ENCODE measurements around the gene HNRNPF.

Gene HNRNPF

GRCh38 chr10:43374194-43374593 is 34.8 kb downstream of the HNRNPF start:
- no peak for DNase-seq

GRCh38 chr10:43373461-43373860 is 35.5 kb downstream of the HNRNPF start:
- no peak for DNase-seq

- no peak for DNase-seq
Measured at GRCh38 chr10:43372765-43373361, 36.1 kb downstream of the HNRNPF start.

- DNase-seq = no peak
Measured at GRCh38 chr10:43371418-43371817, 37.6 kb downstream of the HNRNPF start, which contains the start of gene FXYD4. TSS of gene FXYD4 (plus strand) at chr10:43371636. CDS start at chr10:43373747, 2,111 bp downstream.

DNA sequence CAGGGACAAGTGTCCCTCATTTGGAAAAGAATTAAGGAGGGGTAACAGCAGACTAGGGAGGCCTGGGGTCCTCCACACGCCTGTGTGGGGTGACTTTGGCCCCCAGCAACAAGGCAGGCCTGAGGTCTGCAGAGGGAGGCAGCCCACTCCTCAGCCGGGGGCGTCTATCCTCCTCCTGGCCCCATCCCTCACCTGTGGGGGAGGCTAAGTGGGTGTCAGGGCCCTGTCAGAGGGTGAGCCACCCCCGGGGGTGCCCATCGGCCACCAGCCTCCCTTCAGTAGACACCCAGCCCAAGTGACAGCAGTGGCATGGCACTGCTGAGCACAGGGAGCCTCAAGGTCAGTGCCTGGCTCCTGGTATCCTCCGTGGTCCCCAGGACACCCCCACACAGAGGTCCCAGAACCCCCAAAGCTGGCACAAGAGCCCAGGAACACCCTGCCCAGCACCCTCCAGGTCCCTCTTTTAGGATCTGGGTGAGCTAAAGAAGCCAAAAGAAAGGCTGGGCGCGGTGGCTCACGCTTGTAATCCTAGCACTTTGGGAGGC is 38.2 kb downstream of the HNRNPF start:
- no peak for DNase-seq

- DNase-seq = no peak
Measured at GRCh38 chr10:43369921-43370320, 39.1 kb downstream of the HNRNPF start.

DNA sequence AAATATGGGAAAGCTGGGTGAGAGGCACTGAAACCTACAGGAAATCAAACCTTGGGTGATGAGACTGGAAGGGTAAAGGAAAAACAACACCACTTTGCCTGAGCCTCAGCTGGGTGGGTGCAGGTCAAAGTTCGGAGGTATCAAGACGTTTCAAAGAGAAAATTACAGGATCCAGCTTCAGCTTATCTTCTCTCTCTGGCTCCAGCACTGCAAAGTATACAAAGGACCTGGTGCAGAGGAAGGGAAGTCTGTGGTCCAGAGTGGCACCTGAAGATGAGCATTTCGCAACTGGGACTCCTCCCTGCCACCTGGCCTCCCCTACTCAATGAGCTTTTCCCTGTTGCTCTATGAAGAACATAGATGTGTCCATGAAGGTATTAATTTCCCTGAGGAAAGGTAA is 44.0 kb downstream of the HNRNPF start:
- DNase-seq = no peak

- peak; percentile 96 for DNase-seq
Measured at GRCh38 chr10:43362191-43362839, 46.7 kb downstream of the HNRNPF start.

GRCh38 chr10:43361547-43362190 is 47.3 kb downstream of the HNRNPF start:
- DNase-seq = no peak

DNA sequence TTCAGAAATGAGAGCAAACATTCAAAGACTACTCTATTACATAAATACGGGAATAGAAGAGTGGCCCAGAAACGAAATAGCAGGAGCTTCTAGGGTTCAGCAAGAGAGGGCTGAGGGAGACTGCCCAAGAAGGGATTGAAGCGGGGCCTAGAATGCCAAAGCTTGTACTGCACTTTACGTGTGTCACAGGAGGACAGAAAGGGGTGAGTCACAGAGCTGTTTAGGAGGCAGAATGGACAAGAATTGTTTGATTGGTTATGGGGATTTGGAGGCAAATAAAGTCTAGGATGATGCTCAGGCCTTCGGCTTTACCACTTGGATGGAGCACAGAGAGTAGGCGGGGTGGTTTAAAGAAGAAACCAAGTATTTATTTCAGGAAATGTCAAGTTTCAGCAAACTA is 48.9 kb downstream of the HNRNPF start:
- DNase-seq = no peak

GRCh38 chr10:43355749-43356371 is 53.1 kb downstream of the HNRNPF start:
- no peak for DNase-seq

DNA sequence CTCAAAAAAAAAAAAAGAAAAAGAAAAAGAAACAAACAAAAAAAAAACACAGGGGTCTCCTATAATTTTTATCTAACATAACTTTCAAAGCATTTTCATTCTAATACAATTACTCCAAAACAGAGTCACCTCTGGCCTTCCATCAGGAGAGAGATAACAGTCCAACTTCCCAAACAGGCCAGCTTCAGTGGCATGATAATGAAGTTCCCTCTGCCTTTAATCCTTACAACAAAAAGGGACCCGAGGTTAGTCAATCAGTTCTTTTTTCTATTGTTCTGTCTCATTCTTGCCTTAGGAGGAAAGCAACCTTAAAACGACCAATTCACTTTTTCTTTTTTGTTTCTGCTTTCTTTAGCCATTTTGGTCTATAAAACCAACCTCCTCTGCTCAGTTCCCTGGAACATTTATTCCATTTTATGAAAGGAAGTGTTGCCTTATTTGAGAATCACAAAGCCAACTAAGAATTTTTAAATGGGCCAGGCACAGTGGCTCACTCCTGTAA is 54.1 kb downstream of the HNRNPF start:
- no peak for DNase-seq

DNA sequence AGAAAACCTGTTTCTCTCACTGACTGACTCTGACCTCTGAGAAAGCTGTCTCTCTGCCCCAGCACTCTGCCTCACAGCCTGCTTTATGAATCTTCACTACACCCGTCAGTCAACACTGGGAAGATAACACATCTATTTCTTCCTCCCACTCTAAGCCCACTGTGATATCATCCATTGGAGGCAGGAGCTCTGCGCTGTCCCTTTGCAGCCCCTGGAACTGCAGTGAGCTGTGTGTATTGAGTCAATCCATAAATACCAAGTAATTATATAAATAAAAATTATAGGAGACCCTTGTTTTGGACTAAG is 54.7 kb downstream of the HNRNPF start:
- no peak for DNase-seq

- no peak for DNase-seq
Measured at GRCh38 chr10:43353495-43354329, 55.3 kb downstream of the HNRNPF start.

DNA sequence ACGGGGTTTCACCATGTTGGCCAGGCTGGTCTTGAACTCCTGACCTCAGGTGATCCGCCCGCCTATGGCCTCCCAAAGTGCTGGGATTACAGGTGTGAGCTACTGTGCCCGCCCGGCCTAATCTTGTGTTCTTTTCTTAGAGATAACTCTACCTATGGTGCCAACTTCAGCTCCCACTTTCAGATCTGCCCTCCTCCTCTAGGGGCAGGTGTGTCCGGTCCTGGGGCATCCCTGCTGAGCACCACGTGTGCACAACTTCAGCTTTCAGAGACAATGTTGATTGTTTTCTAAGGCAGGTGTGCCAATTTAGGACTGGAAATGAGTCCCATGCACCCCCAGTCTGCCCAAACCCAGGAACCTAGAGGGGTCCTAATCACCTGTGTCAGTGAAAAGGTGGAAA is 56.0 kb downstream of the HNRNPF start:
- no peak for DNase-seq

- DNase-seq = no peak
Measured at GRCh38 chr10:43351301-43351700, 57.7 kb downstream of the HNRNPF start.

DNA sequence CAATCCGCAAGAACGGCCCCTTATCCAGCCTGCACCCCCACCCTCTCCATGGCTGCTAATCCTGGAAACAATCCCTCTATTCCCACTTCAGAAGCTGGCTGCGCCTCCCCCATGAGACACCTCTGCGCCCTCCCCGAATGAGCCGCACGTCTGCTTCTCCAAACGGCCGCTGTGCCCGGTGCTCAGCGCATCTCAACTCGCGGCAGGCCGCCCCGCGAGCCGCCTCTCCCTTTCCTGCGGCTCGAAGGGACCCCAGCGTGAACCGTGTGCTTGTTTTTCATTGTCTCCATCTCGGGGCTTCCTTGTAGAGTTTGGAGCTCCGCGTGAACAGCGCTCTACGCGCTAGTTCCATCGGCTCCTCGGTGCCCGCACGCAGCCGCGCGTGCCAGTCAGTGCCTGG is 58.3 kb downstream of the HNRNPF start:
- DNase-seq = no peak

- DNase-seq = no peak
Measured at GRCh38 chr10:43350156-43350555, 58.8 kb downstream of the HNRNPF start.

- DNase-seq = peak; percentile 84
Measured at GRCh38 chr10:43348511-43349312, 60.3 kb downstream of the HNRNPF start.

DNA sequence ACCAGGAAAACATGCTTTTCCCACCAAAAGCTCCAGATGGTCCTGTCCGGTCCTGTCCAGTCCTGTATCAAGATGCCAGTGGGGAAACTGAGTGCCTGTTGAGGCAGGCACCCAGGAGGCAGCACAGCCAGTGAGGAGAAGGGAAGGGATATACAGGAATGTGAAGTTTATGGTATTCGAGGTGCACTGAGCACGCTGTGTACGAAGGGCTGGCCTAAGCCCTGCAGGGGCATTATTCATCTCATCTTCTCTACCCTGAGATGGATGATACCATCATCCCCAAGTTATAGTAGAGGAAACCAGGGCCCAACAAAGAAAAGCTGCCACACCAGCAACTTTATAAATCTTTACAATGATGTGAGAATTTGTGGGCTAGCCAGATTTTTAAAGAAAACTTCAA is 61.0 kb downstream of the HNRNPF start:
- DNase-seq = no peak

GRCh38 chr10:43344051-43344450 is 64.9 kb downstream of the HNRNPF start:
- no peak for DNase-seq

- DNase-seq = no peak
Measured at GRCh38 chr10:43343126-43343525, 65.9 kb downstream of the HNRNPF start.
